H9 (cell line): Measurements from ENCODE around the gene TTLL13. TPM values are rescaled to one million over a fixed set of nuclear protein-coding genes. Genes with fewer than 3 reads are reported as not detected.

Experiments used
- DNase-seq: peaks from one replicate; pipeline ENCODE4 v3.0.0-alpha.2; 2017
- H2AFZ ChIP-seq: one replicate; pipeline ENCODE4 v1.6.1; 2013; ENCODE audit warnings: mild to moderate bottlenecking, low read length, control low read depth, moderate library complexity
- H2AK5ac ChIP-seq: 2 replicates; pipeline ENCODE4 v1.6.1; 2013; ENCODE audit warnings: low read length, control low read depth, mixed read lengths; ENCODE audit not compliant: insufficient read length
- H2BK120ac ChIP-seq: one replicate; pipeline ENCODE4 v1.6.1; 2013; ENCODE audit warnings: low read depth, mild to moderate bottlenecking, low read length, control low read depth, inconsistent platforms; ENCODE audit not compliant: poor library complexity, severe bottlenecking
- H2BK12ac ChIP-seq: 2 replicates; pipeline ENCODE4 v1.6.1; 2013; ENCODE audit warnings: low read length, control low read depth, mixed read lengths, low read depth; ENCODE audit not compliant: insufficient read length
- H2BK15ac ChIP-seq: 2 replicates; pipeline ENCODE4 v1.6.1; 2013; ENCODE audit warnings: low read depth, low read length, control low read depth
- H2BK20ac ChIP-seq: one replicate; pipeline ENCODE4 v1.6.1; 2013; ENCODE audit warnings: low read depth, mild to moderate bottlenecking, low read length, control low read depth, inconsistent platforms; ENCODE audit not compliant: poor library complexity, severe bottlenecking
- H2BK5ac ChIP-seq: 2 replicates; pipeline ENCODE4 v1.6.1; 2013; ENCODE audit warnings: low read length, control low read depth, mixed read lengths; ENCODE audit not compliant: insufficient read length
- H3K14ac ChIP-seq: 2 replicates; pipeline ENCODE4 v1.6.1; 2013; ENCODE audit warnings: low read length, control low read depth; ENCODE audit not compliant: insufficient read depth
- H3K18ac ChIP-seq: 2 replicates; pipeline ENCODE4 v1.6.1; 2013; ENCODE audit warnings: low read depth, mild to moderate bottlenecking, mixed read lengths, low read length, control low read depth; ENCODE audit not compliant: insufficient read length
- H3K23ac ChIP-seq: 2 replicates; pipeline ENCODE4 v1.6.1; 2013; ENCODE audit warnings: low read length, control low read depth, mixed read lengths, low read depth; ENCODE audit not compliant: insufficient read length
- H3K23me2 ChIP-seq: 2 replicates; pipeline ENCODE4 v1.6.1; 2013; ENCODE audit warnings: low read depth, mild to moderate bottlenecking, mixed read lengths, low read length, control low read depth; ENCODE audit not compliant: insufficient read length, poor library complexity, severe bottlenecking
- H3K27ac ChIP-seq: 2 replicates; pipeline ENCODE4 v1.5.1; 2013; ENCODE audit warnings: low read length, control low read depth, mixed read lengths, low read depth; ENCODE audit not compliant: insufficient read length
- H3K27me3 ChIP-seq: 2 replicates; pipeline ENCODE4 v1.6.1; 2013; ENCODE audit warnings: low read length, control low read depth, inconsistent platforms; ENCODE audit not compliant: insufficient read depth
- H3K4ac ChIP-seq: 2 replicates; pipeline ENCODE4 v1.6.1; 2013; ENCODE audit warnings: low read depth, mild to moderate bottlenecking, control low read depth, inconsistent platforms, low read length, moderate library complexity
- H3K4me1 ChIP-seq: 2 replicates; pipeline ENCODE4 v1.6.1; 2013; ENCODE audit warnings: low read length, control low read depth, inconsistent platforms; ENCODE audit not compliant: insufficient read depth
- H3K4me2 ChIP-seq: 2 replicates; pipeline ENCODE4 v1.6.1; 2013; ENCODE audit warnings: low read length, control low read depth, mixed read lengths; ENCODE audit not compliant: insufficient read length, insufficient read depth
- H3K56ac ChIP-seq: 2 replicates; pipeline ENCODE4 v1.6.1; 2013; ENCODE audit warnings: low read depth, mild to moderate bottlenecking, mixed read lengths, low read length, control low read depth; ENCODE audit not compliant: insufficient read length
- H3K79me1 ChIP-seq: 2 replicates; pipeline ENCODE4 v1.6.1; 2013; ENCODE audit warnings: low read depth, mild to moderate bottlenecking, moderate library complexity, low read length, control low read depth, inconsistent platforms; ENCODE audit not compliant: insufficient read depth, poor library complexity, severe bottlenecking
- H3K79me2 ChIP-seq: 2 replicates; pipeline ENCODE4 v1.6.1; 2013; ENCODE audit warnings: low read length, control low read depth, inconsistent platforms; ENCODE audit not compliant: insufficient read depth
- H3K9ac ChIP-seq: 2 replicates; pipeline ENCODE4 v1.6.1; 2013; ENCODE audit warnings: low read length, control low read depth, mixed read lengths; ENCODE audit not compliant: insufficient read length; ENCODE audit errors: extremely low read depth
- H3K9me3 ChIP-seq: one replicate; pipeline ENCODE4 v1.6.1; 2013; ENCODE audit warnings: low read depth, low read length, inconsistent platforms; ENCODE audit not compliant: control insufficient read depth
- H3T11ph ChIP-seq: one replicate; pipeline ENCODE4 v1.6.1; 2013; ENCODE audit warnings: mild to moderate bottlenecking, low read length, control low read depth, inconsistent platforms
- H4K20me1 ChIP-seq: one replicate; pipeline ENCODE4 v1.6.1; 2013; ENCODE audit not compliant: control insufficient read depth, insufficient read length, insufficient read depth
- H4K5ac ChIP-seq: 2 replicates; pipeline ENCODE4 v1.6.1; 2013; ENCODE audit warnings: low read depth, mild to moderate bottlenecking, mixed read lengths, low read length, control low read depth; ENCODE audit not compliant: insufficient read length
- H4K8ac ChIP-seq: replicated peaks from 2 replicates; pipeline ENCODE4 v1.6.1; 2013; ENCODE audit warnings: low read length, control low read depth, mixed read lengths, low read depth; ENCODE audit not compliant: insufficient read length
- H4K91ac ChIP-seq: 2 replicates; pipeline ENCODE4 v1.6.1; 2013; ENCODE audit warnings: low read depth, mild to moderate bottlenecking, moderate library complexity, mixed read lengths, low read length, control low read depth; ENCODE audit not compliant: insufficient read length
- H3K27ac Mint-ChIP-seq, 3 experiments: 2 replicates in 2 of 3; 3 replicates in 1 of 3; pipeline ENCODE4 v1.8.0; 2020 to 2021; ENCODE audit warnings: mixed read lengths in 3 of 3, mild to moderate bottlenecking in 1 of 3, moderate library complexity in 1 of 3
- H3K27me3 Mint-ChIP-seq: 2 replicates; pipeline ENCODE4 v1.8.0; 2021; ENCODE audit warnings: low read depth, mild to moderate bottlenecking, moderate library complexity, mixed read lengths
- H3K36me3 Mint-ChIP-seq, 3 experiments: 2 replicates in 2 of 3; 3 replicates in 1 of 3; pipeline ENCODE4 v1.8.0; 2020 to 2021; ENCODE audit warnings: low read depth in 3 of 3, mixed read lengths in 3 of 3; ENCODE audit not compliant: insufficient read depth in 1 of 3
- H3K4me1 Mint-ChIP-seq, 2 experiments: 2 replicates each; pipeline ENCODE4 v1.8.0; 2020; ENCODE audit warnings: mixed read lengths in 2 of 2
- H3K4me3 Mint-ChIP-seq, 2 experiments: 2 replicates in 1 of 2; 3 replicates in 1 of 2; pipeline ENCODE4 v1.8.0; 2020 to 2021; ENCODE audit warnings: mild to moderate bottlenecking in 2 of 2, mixed read lengths in 2 of 2, moderate library complexity in 1 of 2
- H3K9me3 Mint-ChIP-seq, 2 experiments: 2 replicates in 1 of 2; 3 replicates in 1 of 2; pipeline ENCODE4 v1.8.0; 2020; ENCODE audit warnings: mild to moderate bottlenecking in 2 of 2, mixed read lengths in 2 of 2, moderate library complexity in 1 of 2
- WGBS: extraction: QIAGEN DNeasy Blood & Tissue Kit; methylation state at CpG from one replicate; pipeline ENCODE4 v1.1.7; 2013; ENCODE audit warnings: missing lambda C conversion rate, low lambda C conversion rate, mixed read lengths; ENCODE audit not compliant: insufficient read length; ENCODE audit errors: extremely low coverage; 5-methylcytosine and 5-hydroxymethylcytosine counted together
- total RNA-seq: library from RNA; stranded (reverse); gene quantifications from 2 replicates; pipeline ENCODE4 v1.2.1, GENCODE V29; 2021
- TF ChIP-seq, protein P1 (sequence below): fragments of 200-600 bp; sonication (generic); conservative IDR thresholded peaks from 3 replicates; pipeline ENCODE4 v1.8.0; 2021; ENCODE audit warnings: antibody characterized with exemption, mild to moderate bottlenecking

TTLL13 gene
- total RNA-seq, 1 experiment from 2014 or later: not detected

GRCh38 chr15:90228960-90229359, 20.4 kb upstream of the TTLL13 start:
- Mint-ChIP-seq H3K27ac (no peak overlapping the region; a peak in 1 of 7 replicates), H3K27me3 (peaks cover 1% of the 10 kb centered on the region; the same call in 1 of the 2 replicates), H3K4me3 (no peak overlapping the region; a peak in 1 of 5 replicates), H3K9me3 (no peaks in the 10 kb centered on the region), H3K4me1 (peaks cover 6 to 8% of the 10 kb centered on the region in 2 experiments), H3K36me3 (peaks cover 26 to 60% (median 48%) of the 10 kb centered on the region in 3 experiments)
- Histone ChIP-seq H4K20me1 (no peaks in the 10 kb centered on the region), H2BK12ac (no peak overlapping the region), H3K27me3 (no peaks in the 10 kb centered on the region), H3K4me1 (no peaks in the 10 kb centered on the region), H3K14ac (no peak overlapping the region), H3K23ac (no peak overlapping the region), H2AFZ (no peak overlapping the region), H3K18ac (no peak overlapping the region), H3K9ac (no peak overlapping the region), H3K9me3 (no peaks in the 10 kb centered on the region), H4K91ac (no peak overlapping the region), H3K27ac (no peak overlapping the region), H3T11ph (no peak overlapping the region), H4K8ac (no peak overlapping the region), H3K79me1 (no peaks in the 10 kb centered on the region), H4K5ac (no peak overlapping the region), H3K4ac (no peak overlapping the region), H2AK5ac (no peak overlapping the region), H2BK15ac (no peak overlapping the region), H2BK120ac (no peak overlapping the region), H2BK5ac (no peak overlapping the region), H3K79me2 (no peaks in the 10 kb centered on the region), H3K4me2 (no peak overlapping the region), H3K56ac (no peak overlapping the region), H2BK20ac (no peak overlapping the region), H3K23me2 (peaks cover 7% of the 10 kb centered on the region)
- no CpG with 5 or more reads among the region's 15 CpGs for WGBS
- no peak for DNase-seq
- TF ChIP-seq, protein P1, sequence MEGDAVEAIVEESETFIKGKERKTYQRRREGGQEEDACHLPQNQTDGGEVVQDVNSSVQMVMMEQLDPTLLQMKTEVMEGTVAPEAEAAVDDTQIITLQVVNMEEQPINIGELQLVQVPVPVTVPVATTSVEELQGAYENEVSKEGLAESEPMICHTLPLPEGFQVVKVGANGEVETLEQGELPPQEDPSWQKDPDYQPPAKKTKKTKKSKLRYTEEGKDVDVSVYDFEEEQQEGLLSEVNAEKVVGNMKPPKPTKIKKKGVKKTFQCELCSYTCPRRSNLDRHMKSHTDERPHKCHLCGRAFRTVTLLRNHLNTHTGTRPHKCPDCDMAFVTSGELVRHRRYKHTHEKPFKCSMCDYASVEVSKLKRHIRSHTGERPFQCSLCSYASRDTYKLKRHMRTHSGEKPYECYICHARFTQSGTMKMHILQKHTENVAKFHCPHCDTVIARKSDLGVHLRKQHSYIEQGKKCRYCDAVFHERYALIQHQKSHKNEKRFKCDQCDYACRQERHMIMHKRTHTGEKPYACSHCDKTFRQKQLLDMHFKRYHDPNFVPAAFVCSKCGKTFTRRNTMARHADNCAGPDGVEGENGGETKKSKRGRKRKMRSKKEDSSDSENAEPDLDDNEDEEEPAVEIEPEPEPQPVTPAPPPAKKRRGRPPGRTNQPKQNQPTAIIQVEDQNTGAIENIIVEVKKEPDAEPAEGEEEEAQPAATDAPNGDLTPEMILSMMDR: no peak
